ENCODE results near the gene DNLZ.

The DNLZ gene

GRCh38 chr9:136396219-136396515 is 32.6 kb upstream of the DNLZ start:
- no peak for DNase-seq (ENCODE audit: low read depth in 3 of 3)

GRCh38 chr9:136395345-136396218 is 32.0 kb upstream of the DNLZ start:
- no peak for DNase-seq (ENCODE audit: low read depth in 3 of 3)

- no peak for DNase-seq (ENCODE audit: low read depth in 3 of 3)
Measured at GRCh38 chr9:136395020-136395340, 31.4 kb upstream of the DNLZ start.

- DNase-seq (ENCODE audit: low read depth in 3 of 3) = no peak
Measured at GRCh38 chr9:136394312-136395019, 30.9 kb upstream of the DNLZ start.

- DNase-seq (ENCODE audit: low read depth in 3 of 3) = no peak
Measured at GRCh38 chr9:136393531-136393930, 30.0 kb upstream of the DNLZ start.

- no peak for DNase-seq (ENCODE audit: low read depth in 3 of 3)
Measured at GRCh38 chr9:136392538-136393449, 29.2 kb upstream of the DNLZ start.

- no peak for DNase-seq (ENCODE audit: low read depth in 3 of 3)
Measured at GRCh38 chr9:136391737-136392537, 28.4 kb upstream of the DNLZ start.

GRCh38 chr9:136389396-136389795 is 25.9 kb upstream of the DNLZ start:
- DNase-seq (ENCODE audit: low read depth in 3 of 3) = no peak

GRCh38 chr9:136387217-136387616 is 23.7 kb upstream of the DNLZ start:
- no peak for DNase-seq (ENCODE audit: low read depth in 3 of 3)

GRCh38 chr9:136386018-136386417 is 22.5 kb upstream of the DNLZ start:
- DNase-seq (ENCODE audit: low read depth in 3 of 3) = no peak

- DNase-seq (ENCODE audit: low read depth in 3 of 3) = no peak
Measured at GRCh38 chr9:136385015-136385414, 21.5 kb upstream of the DNLZ start.

- no peak for DNase-seq (ENCODE audit: low read depth in 3 of 3)
Measured at GRCh38 chr9:136383436-136383835, 19.9 kb upstream of the DNLZ start.

- no peak for DNase-seq (ENCODE audit: low read depth in 3 of 3)
Measured at GRCh38 chr9:136381966-136382513, 18.5 kb upstream of the DNLZ start.

- DNase-seq (ENCODE audit: low read depth in 3 of 3) = no peak
Measured at GRCh38 chr9:136381311-136381710, 17.8 kb upstream of the DNLZ start.

GRCh38 chr9:136380381-136380780 is 16.8 kb upstream of the DNLZ start:
- DNase-seq (ENCODE audit: low read depth in 3 of 3) = no peak

- no peak for DNase-seq (ENCODE audit: low read depth in 3 of 3)
Measured at GRCh38 chr9:136379891-136380290, 16.3 kb upstream of the DNLZ start.

- no peak for DNase-seq (ENCODE audit: low read depth in 3 of 3)
Measured at GRCh38 chr9:136379401-136379800, 15.9 kb upstream of the DNLZ start.

GRCh38 chr9:136379003-136379287 is 15.4 kb upstream of the DNLZ start:
- no peak for DNase-seq (ENCODE audit: low read depth in 3 of 3)

- DNase-seq (ENCODE audit: low read depth in 3 of 3) = no peak
Measured at GRCh38 chr9:136378170-136379002, 14.8 kb upstream of the DNLZ start.

- no peak for DNase-seq (ENCODE audit: low read depth in 3 of 3)
Measured at GRCh38 chr9:136377341-136378169, 14.0 kb upstream of the DNLZ start.
